ENCODE results near the gene ARL15. TPM values are rescaled to one million over a fixed set of nuclear protein-coding genes. Genes with fewer than 3 reads are reported as not detected.

ARL15 gene
- total RNA-seq, 1 experiment from 2014 or later: 18.3 TPM

DNA sequence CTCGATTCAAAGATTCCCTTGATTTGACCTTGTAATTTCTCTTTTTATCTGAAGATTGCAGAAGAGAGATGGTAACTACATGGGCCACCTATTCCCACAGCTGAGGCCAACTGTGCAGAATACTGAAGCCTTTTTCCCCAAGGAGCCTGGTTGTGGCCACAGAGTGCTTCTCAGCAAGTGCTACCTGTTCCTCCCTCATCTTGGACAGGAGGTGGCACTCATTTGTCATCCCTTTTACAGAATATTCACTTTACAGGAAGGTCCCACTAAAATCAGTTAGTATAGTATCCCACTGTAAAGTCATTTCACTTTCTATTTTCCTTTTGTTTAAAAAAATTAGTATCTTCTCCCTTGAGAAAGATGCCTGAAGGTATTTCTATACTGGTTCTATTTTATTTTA lies 346.4 kb downstream of the ARL15 start:
- no peak overlapping the region for H3K27ac ChIP-seq (ENCODE audit: low read depth, low read length, poor library complexity, severe bottlenecking)
- H3K4me3 ChIP-seq (ENCODE audit: low read depth, low read length, poor library complexity, severe bottlenecking): no peak overlapping the region
- no peaks in the 10 kb centered on the region for H3K36me3 ChIP-seq (ENCODE audit: insufficient read depth, low read length, poor library complexity, severe bottlenecking)
- no peaks in the 10 kb centered on the region for H3K9me3 ChIP-seq (ENCODE audit: low read depth, low read length, poor library complexity, severe bottlenecking)
- DNase-seq (ENCODE audit: low spot score): no peak
- POLR2A ChIA-PET (ENCODE audit: low non-redundant PET): no interaction called here
- no peaks in the 10 kb centered on the region for H3K27me3 ChIP-seq (replicated peaks; ENCODE audit: insufficient read depth, low read depth, low read length, poor library complexity)
- TF ChIP-seq, protein P1, sequence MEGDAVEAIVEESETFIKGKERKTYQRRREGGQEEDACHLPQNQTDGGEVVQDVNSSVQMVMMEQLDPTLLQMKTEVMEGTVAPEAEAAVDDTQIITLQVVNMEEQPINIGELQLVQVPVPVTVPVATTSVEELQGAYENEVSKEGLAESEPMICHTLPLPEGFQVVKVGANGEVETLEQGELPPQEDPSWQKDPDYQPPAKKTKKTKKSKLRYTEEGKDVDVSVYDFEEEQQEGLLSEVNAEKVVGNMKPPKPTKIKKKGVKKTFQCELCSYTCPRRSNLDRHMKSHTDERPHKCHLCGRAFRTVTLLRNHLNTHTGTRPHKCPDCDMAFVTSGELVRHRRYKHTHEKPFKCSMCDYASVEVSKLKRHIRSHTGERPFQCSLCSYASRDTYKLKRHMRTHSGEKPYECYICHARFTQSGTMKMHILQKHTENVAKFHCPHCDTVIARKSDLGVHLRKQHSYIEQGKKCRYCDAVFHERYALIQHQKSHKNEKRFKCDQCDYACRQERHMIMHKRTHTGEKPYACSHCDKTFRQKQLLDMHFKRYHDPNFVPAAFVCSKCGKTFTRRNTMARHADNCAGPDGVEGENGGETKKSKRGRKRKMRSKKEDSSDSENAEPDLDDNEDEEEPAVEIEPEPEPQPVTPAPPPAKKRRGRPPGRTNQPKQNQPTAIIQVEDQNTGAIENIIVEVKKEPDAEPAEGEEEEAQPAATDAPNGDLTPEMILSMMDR (conservative IDR thresholded peaks at IDR 0.05; ENCODE audit: low read depth, low read length): no peak
- no peak for TF ChIP-seq EZH2 (IDR thresholded peaks at IDR 0.05; ENCODE audit: borderline replicate concordance, low read depth, low read length, poor library complexity, severe bottlenecking)
- BruUV-seq (replicated peaks): no TSS peak
- CTCF ChIA-PET: no interaction called here
- intact Hi-C loops (cut with micrococcal nuclease; ENCODE audit: unreplicated experiment): no loop called here
- no peaks in the 10 kb centered on the region for H3K4me1 ChIP-seq (ENCODE audit: insufficient read depth, low read length, poor library complexity, severe bottlenecking)

DNA sequence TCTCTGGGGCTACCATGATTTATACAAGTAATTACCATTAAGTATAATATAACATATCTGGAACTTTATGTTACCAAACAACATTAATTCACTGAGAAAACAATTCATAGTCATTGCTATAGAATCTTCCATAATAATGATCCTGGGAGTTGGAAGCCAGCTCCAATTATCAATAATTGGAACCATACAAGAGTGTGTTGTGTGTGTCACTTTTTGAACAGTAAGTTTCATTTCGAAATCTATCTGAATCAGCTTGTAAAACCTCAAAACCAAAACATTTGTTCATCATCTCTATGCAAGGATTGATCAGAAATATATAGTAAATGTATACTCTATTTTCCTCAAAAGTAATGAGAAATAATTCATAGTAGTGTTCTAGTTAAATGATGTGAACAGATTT lies 348.1 kb downstream of the ARL15 start:
- no peak for DNase-seq (ENCODE audit: low spot score)

DNA sequence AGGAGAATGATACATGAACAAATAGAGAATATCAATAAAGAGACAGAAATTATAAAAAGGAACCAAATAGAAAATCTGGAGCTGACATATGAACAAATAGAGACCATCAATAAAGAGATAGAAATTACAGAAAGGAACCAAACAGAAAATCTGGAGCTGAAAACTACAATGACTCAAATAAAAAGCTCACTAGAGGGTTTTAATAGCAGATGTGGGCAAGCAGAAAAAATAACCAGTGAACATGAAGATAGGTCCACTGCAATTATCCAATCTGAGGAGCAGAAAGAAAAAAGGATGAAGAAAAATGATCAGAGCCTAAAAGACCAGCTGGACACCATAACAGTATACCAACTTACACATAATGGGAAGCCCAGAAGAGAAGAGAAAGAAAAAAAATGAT lies 353.7 kb downstream of the ARL15 start:
- intact Hi-C loops (cut with micrococcal nuclease; ENCODE audit: unreplicated experiment): no loop called here

More for the DNA sequence above, 348.1 kb downstream of the ARL15 start:
- no TSS peak for BruUV-seq (replicated peaks)
- TF ChIP-seq, protein P1 (conservative IDR thresholded peaks at IDR 0.05; ENCODE audit: low read depth, low read length): no peak
- no peak for TF ChIP-seq EZH2 (IDR thresholded peaks at IDR 0.05; ENCODE audit: borderline replicate concordance, low read depth, low read length, poor library complexity, severe bottlenecking)
- no peak overlapping the region for H3K27ac ChIP-seq (ENCODE audit: low read depth, low read length, poor library complexity, severe bottlenecking)
- H3K9me3 ChIP-seq (ENCODE audit: low read depth, low read length, poor library complexity, severe bottlenecking): peaks cover under 1% of the 10 kb centered on the region
- CTCF ChIA-PET: no interaction called here
- no peak overlapping the region for H3K4me3 ChIP-seq (ENCODE audit: low read depth, low read length, poor library complexity, severe bottlenecking)
- POLR2A ChIA-PET (ENCODE audit: low non-redundant PET): interaction anchor here (0.6 kb wide), 1 partner anchor 78 kb away, joined by 9 read pairs; no protein-coding TSS in a partner anchor
- no peaks in the 10 kb centered on the region for H3K36me3 ChIP-seq (ENCODE audit: insufficient read depth, low read length, poor library complexity, severe bottlenecking)
- intact Hi-C loops (cut with micrococcal nuclease; ENCODE audit: unreplicated experiment): no loop called here
- H3K4me1 ChIP-seq (ENCODE audit: insufficient read depth, low read length, poor library complexity, severe bottlenecking): no peaks in the 10 kb centered on the region
- H3K27me3 ChIP-seq (replicated peaks; ENCODE audit: insufficient read depth, low read depth, low read length, poor library complexity): no peaks in the 10 kb centered on the region

More for the DNA sequence above, 353.7 kb downstream of the ARL15 start:
- POLR2A ChIA-PET (ENCODE audit: low non-redundant PET): no interaction called here
- no peak for DNase-seq (ENCODE audit: low spot score)
- Histone ChIP-seq H3K4me1 (ENCODE audit: insufficient read depth, low read length, poor library complexity, severe bottlenecking) (no peaks in the 10 kb centered on the region), H3K4me3 (ENCODE audit: low read depth, low read length, poor library complexity, severe bottlenecking) (no peak overlapping the region), H3K36me3 (ENCODE audit: insufficient read depth, low read length, poor library complexity, severe bottlenecking) (no peaks in the 10 kb centered on the region), H3K9me3 (ENCODE audit: low read depth, low read length, poor library complexity, severe bottlenecking) (peaks cover 14% of the 10 kb centered on the region), H3K27ac (ENCODE audit: low read depth, low read length, poor library complexity, severe bottlenecking) (no peak overlapping the region), H3K27me3 (replicated peaks; ENCODE audit: insufficient read depth, low read depth, low read length, poor library complexity) (no peaks in the 10 kb centered on the region)
- no peak for TF ChIP-seq EZH2 (IDR thresholded peaks at IDR 0.05; ENCODE audit: borderline replicate concordance, low read depth, low read length, poor library complexity, severe bottlenecking)
- TF ChIP-seq, protein P1 (conservative IDR thresholded peaks at IDR 0.05; ENCODE audit: low read depth, low read length): no peak
- BruUV-seq (replicated peaks): no TSS peak
- CTCF ChIA-PET: no interaction called here
